ENCODE data around the gene HVCN1. TPM values are rescaled to one million over a fixed set of nuclear protein-coding genes. Genes with fewer than 3 reads are reported as not detected.

The HVCN1 gene
- total RNA-seq, 1 donor, result 5.6 TPM

DNA sequence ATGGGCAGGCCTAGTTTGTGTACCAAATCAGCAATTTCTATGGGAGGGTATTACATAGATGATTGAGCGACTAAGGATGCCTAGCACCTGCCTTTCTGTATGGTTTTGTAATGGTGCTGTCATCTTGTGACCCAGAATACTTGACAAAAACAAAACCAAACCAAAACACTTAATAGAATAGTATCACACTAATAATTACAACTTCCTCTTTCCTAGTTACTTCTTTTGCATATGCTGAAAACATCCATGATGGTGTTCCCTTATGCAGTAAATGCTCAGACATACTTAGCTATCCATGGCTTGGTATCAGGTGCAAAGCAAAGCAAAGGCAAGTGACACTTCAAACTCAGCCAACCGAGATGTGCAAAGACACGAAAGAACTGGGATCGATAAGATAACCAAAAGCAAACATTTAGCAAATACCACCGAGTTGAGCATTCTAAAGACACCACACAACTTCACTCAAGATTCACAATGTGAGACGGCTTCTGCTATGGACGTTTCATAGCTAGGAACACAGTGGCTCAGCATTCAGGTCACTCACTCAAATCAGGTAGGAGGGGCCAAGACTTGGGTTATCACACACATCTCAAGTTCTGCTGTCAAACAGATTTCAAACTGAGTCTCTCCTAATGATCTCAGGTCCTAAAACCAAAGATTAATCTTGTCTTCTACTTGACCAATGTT, 29.4 kb upstream of the HVCN1 start:
- no peak for DNase-seq (ENCODE audit: low read depth)
- H3K4me3 ChIP-seq (ENCODE audit: low read depth, low read length), result no peak overlapping the region
- TF ChIP-seq, protein P1, sequence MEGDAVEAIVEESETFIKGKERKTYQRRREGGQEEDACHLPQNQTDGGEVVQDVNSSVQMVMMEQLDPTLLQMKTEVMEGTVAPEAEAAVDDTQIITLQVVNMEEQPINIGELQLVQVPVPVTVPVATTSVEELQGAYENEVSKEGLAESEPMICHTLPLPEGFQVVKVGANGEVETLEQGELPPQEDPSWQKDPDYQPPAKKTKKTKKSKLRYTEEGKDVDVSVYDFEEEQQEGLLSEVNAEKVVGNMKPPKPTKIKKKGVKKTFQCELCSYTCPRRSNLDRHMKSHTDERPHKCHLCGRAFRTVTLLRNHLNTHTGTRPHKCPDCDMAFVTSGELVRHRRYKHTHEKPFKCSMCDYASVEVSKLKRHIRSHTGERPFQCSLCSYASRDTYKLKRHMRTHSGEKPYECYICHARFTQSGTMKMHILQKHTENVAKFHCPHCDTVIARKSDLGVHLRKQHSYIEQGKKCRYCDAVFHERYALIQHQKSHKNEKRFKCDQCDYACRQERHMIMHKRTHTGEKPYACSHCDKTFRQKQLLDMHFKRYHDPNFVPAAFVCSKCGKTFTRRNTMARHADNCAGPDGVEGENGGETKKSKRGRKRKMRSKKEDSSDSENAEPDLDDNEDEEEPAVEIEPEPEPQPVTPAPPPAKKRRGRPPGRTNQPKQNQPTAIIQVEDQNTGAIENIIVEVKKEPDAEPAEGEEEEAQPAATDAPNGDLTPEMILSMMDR (IDR thresholded peaks at IDR 0.05; ENCODE audit: insufficient read depth, low read depth, low read length), result no peak

DNA sequence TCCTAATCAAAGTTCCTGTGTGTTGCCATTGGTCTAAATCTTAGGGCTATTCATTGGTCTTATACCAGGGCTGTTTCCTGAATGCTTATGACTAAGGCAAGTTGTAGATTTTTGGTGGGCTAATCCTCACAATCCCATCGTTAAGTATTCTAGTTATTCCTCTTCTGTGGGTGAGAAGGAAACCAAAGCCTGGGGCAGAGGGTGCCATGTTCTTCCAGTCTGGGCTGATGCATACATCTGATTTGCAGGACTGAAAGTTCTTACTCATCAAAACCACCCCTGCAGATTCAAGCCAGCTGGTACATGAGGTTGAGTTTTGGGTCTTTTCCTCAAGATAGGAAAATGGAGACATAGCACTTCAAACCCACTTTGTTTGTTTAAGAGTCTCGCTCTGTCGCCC, 28.1 kb upstream of the HVCN1 start:
- no peak overlapping the region for H3K4me3 ChIP-seq (ENCODE audit: low read depth, low read length)
- TF ChIP-seq, protein P1 (IDR thresholded peaks at IDR 0.05; ENCODE audit: insufficient read depth, low read depth, low read length), result no peak
- no peak for DNase-seq (ENCODE audit: low read depth)

DNA sequence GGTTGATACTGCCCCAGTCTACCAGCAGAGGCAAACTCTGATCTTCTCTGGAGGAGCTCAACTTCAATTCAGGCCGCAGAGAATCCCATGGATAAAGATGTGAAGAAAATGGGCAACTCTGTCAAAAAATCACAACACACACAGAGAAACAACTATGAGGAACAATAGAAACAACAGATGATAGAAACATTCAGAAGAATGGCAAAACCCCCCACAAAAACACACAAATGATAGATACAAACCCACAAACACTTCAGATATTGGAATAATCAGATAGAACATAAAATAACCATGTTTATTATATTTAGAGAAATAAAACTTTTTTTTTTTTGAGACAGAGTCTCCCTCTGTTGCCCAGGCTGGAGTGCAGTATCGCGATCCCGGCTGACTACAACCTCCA, 20.0 kb upstream of the HVCN1 start:
- no peak overlapping the region for H3K4me3 ChIP-seq (ENCODE audit: low read depth, low read length)
- TF ChIP-seq, protein P1 (IDR thresholded peaks at IDR 0.05; ENCODE audit: insufficient read depth, low read depth, low read length), result no peak
- no peak for DNase-seq (ENCODE audit: low read depth)

DNA sequence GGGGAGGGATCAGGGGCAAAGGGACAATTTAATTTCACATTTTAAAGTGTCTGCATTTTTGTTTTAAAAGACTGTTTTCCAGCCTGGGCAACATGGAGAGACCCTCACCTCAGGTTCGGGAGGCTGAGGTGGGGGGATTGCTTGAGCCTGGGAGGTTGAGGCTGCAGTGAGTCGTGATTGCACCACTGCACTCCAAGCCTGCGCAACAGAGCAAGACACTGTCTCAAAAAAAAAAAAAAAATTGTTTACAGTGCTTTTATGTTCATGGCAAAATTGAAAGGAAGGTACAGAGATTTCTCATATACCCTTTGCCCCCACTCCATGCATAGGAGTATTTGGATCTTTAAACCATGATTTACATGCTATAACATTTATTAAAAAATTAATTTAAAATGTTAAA, 16.4 kb upstream of the HVCN1 start:
- TF ChIP-seq, protein P1 (IDR thresholded peaks at IDR 0.05; ENCODE audit: insufficient read depth, low read depth, low read length), result no peak
- no peak overlapping the region for H3K4me3 ChIP-seq (ENCODE audit: low read depth, low read length)
- DNase-seq (ENCODE audit: low read depth), result peak; percentile 29

DNA sequence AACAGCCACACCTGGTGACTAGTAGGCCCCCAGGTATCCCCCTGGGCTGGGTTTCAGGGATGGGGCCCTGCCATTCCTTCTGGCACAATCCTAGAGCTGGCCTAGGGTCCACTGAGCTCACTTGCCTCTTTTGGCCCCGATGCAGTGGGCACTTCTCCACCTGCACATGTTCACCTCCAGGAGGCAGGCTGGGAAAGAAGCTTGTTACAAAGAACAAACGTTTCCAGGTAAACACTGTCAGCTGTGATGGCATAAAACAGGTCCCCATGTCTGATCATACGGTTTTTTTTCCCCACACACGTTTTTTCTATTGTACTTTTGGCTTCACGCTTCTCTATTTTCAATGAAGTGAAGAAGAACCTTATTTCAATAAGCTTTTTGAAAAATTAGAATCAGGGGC, 15.8 kb upstream of the HVCN1 start:
- TF ChIP-seq, protein P1 (IDR thresholded peaks at IDR 0.05; ENCODE audit: insufficient read depth, low read depth, low read length), result no peak
- H3K4me3 ChIP-seq (ENCODE audit: low read depth, low read length), result no peak overlapping the region
- no peak for DNase-seq (ENCODE audit: low read depth)

DNA sequence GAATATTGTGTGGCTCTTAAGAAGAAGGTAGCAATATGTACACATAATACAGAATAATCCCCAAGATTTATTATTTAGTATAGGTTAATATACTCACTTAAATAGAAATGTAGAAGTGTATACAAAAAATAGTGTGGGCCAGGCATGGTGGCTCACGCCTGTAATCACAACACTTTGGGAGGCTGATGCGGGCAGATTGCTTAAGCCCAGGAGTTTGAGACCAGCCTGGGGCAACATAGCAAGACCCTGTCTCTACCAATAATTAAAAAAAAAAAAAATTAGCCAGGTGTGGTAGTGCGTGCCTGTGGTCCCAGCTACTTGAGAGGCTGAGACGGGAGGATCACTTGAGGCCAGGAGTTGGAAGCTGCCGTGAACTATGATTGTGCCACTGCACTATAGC, 15.3 kb upstream of the HVCN1 start:
- TF ChIP-seq, protein P1 (IDR thresholded peaks at IDR 0.05; ENCODE audit: insufficient read depth, low read depth, low read length), result no peak
- H3K4me3 ChIP-seq (ENCODE audit: low read depth, low read length), result no peak overlapping the region
- DNase-seq (ENCODE audit: low read depth), result no peak

DNA sequence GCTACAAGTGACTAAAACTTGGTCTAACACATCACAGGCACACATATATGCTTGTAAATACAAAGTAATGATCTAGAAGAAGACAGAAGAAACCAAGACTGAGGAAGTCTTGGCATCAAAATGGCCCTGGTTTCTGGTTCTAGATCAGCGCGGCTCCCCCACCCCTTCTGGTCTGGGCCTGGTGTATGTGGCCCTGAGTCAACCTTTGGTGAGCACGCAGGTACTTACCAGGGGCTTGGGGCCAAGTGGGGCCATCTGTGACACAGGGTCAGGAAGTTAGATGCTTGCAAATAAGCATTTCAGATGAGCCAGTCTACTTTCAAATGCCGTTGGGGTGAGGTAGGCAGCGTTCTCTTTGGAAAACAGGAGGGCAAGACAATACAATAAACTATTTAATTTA, 13.2 kb upstream of the HVCN1 start:
- DNase-seq (ENCODE audit: low read depth), result no peak
- H3K4me3 ChIP-seq (ENCODE audit: low read depth, low read length), result no peak overlapping the region
- TF ChIP-seq, protein P1 (IDR thresholded peaks at IDR 0.05; ENCODE audit: insufficient read depth, low read depth, low read length), result no peak
